Activated CD4-positive, alpha-beta T cell treated with anti-CD3 and anti-CD28 coated beads, Interleukin-2, amount 10 ng/mL, durations not matched to agents 7 days and 5 days (primary cell): ENCODE data around the gene FKBP5. TPM values are rescaled to one million over a fixed set of nuclear protein-coding genes. Genes with fewer than 3 reads are reported as not detected.

Experiments used
- CTCF ChIA-PET: fragments of 350-600 bp; sonication (Branson Sonifier 250); formaldehyde crosslinking; loops from one replicate; lab custom pipeline; 2021; ENCODE audit warnings: antibody characterized with exemption; lab: Charles Lee
- POLR2A ChIA-PET: fragments of 350-600 bp; sonication (Branson Sonifier 250); formaldehyde crosslinking; loops from one replicate; lab custom pipeline; 2021; ENCODE audit warnings: antibody characterized with exemption; lab: Charles Lee
- DNase-seq: peaks from one replicate; pipeline ENCODE4 v3.0.0-alpha.2; 2020
- H3K27ac Mint-ChIP-seq: one replicate; pipeline ENCODE4 v1.8.0; 2021; ENCODE audit warnings: mild to moderate bottlenecking, moderate library complexity, mixed read lengths
- H3K27me3 Mint-ChIP-seq: one replicate; pipeline ENCODE4 v1.8.0; 2021; ENCODE audit warnings: mixed read lengths
- H3K36me3 Mint-ChIP-seq: one replicate; pipeline ENCODE4 v1.8.0; 2021; ENCODE audit warnings: low read depth, mixed read lengths
- H3K4me1 Mint-ChIP-seq: one replicate; pipeline ENCODE4 v1.8.0; 2021; ENCODE audit warnings: mixed read lengths
- H3K4me3 Mint-ChIP-seq: one replicate; pipeline ENCODE4 v1.8.0; 2021; ENCODE audit warnings: mild to moderate bottlenecking, moderate library complexity, mixed read lengths
- H3K9me3 Mint-ChIP-seq: one replicate; pipeline ENCODE4 v1.8.0; 2021; ENCODE audit warnings: mixed read lengths
- total RNA-seq, 2 experiments: library from RNA; stranded (reverse); gene quantifications; one replicate each; pipeline ENCODE4 v1.2.3, GENCODE V29; 2021

The FKBP5 gene
- total RNA-seq, 2 experiments from 2014 or later, result 94.2 to 100 TPM

- POLR2A ChIA-PET, result no interaction called here
- no peaks in the 10 kb centered on the region for H3K27me3 Mint-ChIP-seq
- H3K27ac Mint-ChIP-seq, result peak overlapping the region; percentile 80
- peaks cover 85% of the 10 kb centered on the region for H3K36me3 Mint-ChIP-seq
- H3K9me3 Mint-ChIP-seq, result peaks cover 4% of the 10 kb centered on the region
- CTCF ChIA-PET, result interaction anchor here (0.5 to 0.9 kb wide), 2 partner anchors 12 to 32 kb away, joined by 3 to 4 read pairs; no protein-coding TSS in a partner anchor
- H3K4me1 Mint-ChIP-seq, result peaks cover 42% of the 10 kb centered on the region
- H3K4me3 Mint-ChIP-seq, result peak overlapping the region; percentile 24
- peak; percentile 48 for DNase-seq
These were observed 77.5 kb downstream of the FKBP5 start for GRCh38 chr6:35611240-35611639.

GRCh38 chr6:35610830-35611229 lies 77.9 kb downstream of the FKBP5 start:
- POLR2A ChIA-PET, result no interaction called here
- Mint-ChIP-seq H3K27me3 (no peaks in the 10 kb centered on the region), H3K4me3 (no peak overlapping the region), H3K4me1 (peaks cover 46% of the 10 kb centered on the region), H3K9me3 (peaks cover 4% of the 10 kb centered on the region), H3K27ac (peak overlapping the region; percentile 80), H3K36me3 (peaks cover 89% of the 10 kb centered on the region)
- CTCF ChIA-PET, result interaction anchor here (0.8 kb wide), 1 partner anchor 126 kb away, joined by 4 read pairs; the partner anchor contains the start of gene ARMC12
- DNase-seq, result no peak

- no peak overlapping the region for H3K27ac Mint-ChIP-seq
- POLR2A ChIA-PET, result no interaction called here
These were observed 79.1 kb downstream of the FKBP5 start for GRCh38 chr6:35609588-35609987.

GRCh38 chr6:35607517-35608233 lies 81.0 kb downstream of the FKBP5 start:
- ChIA-PET CTCF (interaction anchor here (1.4 to 1.9 kb wide), 2 partner anchors 11 to 17 kb away, joined by 3 to 5 read pairs; no protein-coding TSS in a partner anchor), POLR2A (no interaction called here)
- peaks cover 1% of the 10 kb centered on the region for H3K9me3 Mint-ChIP-seq
- DNase-seq, result no peak
- peak overlapping the region; percentile 55 for H3K27ac Mint-ChIP-seq
- H3K4me3 Mint-ChIP-seq, result no peak overlapping the region
- H3K27me3 Mint-ChIP-seq, result no peaks in the 10 kb centered on the region
- peaks cover 76% of the 10 kb centered on the region for H3K36me3 Mint-ChIP-seq
- H3K4me1 Mint-ChIP-seq, result peaks cover 62% of the 10 kb centered on the region

More at GRCh38 chr6:35609588-35609987, 79.1 kb downstream of the FKBP5 start:
- DNase-seq, result no peak
- Mint-ChIP-seq H3K4me3 (no peak overlapping the region), H3K27me3 (no peaks in the 10 kb centered on the region), H3K36me3 (peaks cover 83% of the 10 kb centered on the region), H3K9me3 (peaks cover 4% of the 10 kb centered on the region), H3K4me1 (peaks cover 50% of the 10 kb centered on the region)
- CTCF ChIA-PET, result interaction anchor here (1.9 kb wide), 1 partner anchor 9 kb away, joined by 5 read pairs; no protein-coding TSS in a partner anchor

GRCh38 chr6:35605600-35605999 lies 83.1 kb downstream of the FKBP5 start:
- no peak for DNase-seq
- POLR2A ChIA-PET, result no interaction called here
- no peak overlapping the region for H3K4me3 Mint-ChIP-seq
- CTCF ChIA-PET, result interaction anchor here (0.6 to 2.3 kb wide), 5 partner anchors 11 to 490 kb away, joined by 3 to 8 read pairs (median 4); no protein-coding TSS in a partner anchor
- H3K9me3 Mint-ChIP-seq, result no peaks in the 10 kb centered on the region
- peaks cover 55% of the 10 kb centered on the region for H3K36me3 Mint-ChIP-seq
- H3K27ac Mint-ChIP-seq, result no peak overlapping the region
- no peaks in the 10 kb centered on the region for H3K27me3 Mint-ChIP-seq
- H3K4me1 Mint-ChIP-seq, result peaks cover 61% of the 10 kb centered on the region

GRCh38 chr6:35603326-35604202 lies 85.2 kb downstream of the FKBP5 start:
- Mint-ChIP-seq H3K9me3 (no peaks in the 10 kb centered on the region), H3K27ac (peak overlapping the region; percentile 94), H3K4me3 (peak overlapping the region; percentile 69), H3K36me3 (peaks cover 50% of the 10 kb centered on the region), H3K27me3 (no peaks in the 10 kb centered on the region), H3K4me1 (peaks cover 66% of the 10 kb centered on the region)
- ChIA-PET POLR2A (no interaction called here), CTCF (interaction anchor here (0.6 to 1.4 kb wide), 14 partner anchors 8 to 1382 kb away, joined by 3 to 5 read pairs (median 3); no protein-coding TSS in a partner anchor)
- DNase-seq, result no peak

DNA sequence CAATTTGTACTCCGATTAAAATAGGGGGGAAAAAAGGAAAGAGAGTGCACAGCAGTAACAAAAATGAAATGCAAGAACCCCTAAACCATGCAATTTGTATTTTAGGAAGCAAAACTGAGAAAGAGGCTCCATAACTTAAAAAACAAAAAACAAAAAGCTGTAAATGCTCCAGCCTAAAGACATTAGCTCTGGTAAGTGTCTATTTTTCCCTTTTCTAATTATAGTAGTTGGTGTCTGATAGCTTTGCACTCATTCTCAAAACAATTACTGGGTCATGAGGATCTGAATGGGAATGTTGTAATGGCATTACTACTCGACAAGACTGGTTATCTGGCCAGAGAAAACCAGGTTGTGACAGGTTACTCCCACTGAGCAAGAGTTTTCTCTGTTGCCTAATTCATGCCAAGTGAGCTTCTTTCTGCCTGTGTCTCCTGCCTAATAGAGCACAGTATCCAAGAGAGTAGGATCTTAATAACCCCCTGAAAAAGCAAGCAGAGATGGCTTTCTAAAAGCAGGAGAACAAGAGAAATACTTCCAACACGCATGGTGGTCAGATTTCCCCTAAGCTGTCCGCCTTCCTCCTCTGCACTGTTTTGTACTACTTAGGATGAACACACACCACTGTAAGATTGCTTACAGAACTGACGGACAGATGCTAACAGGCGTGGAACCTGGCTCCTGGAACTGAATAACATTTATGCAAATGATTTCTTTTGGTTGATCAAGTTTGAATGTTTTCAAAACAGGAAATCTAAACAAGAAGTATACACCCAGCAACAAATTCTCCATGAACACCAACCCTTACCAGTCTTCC lies 86.4 kb downstream of the FKBP5 start:
- Mint-ChIP-seq H3K4me3 (peak overlapping the region; percentile 69), H3K4me1 (peaks cover 68% of the 10 kb centered on the region), H3K36me3 (peaks cover 40% of the 10 kb centered on the region), H3K27me3 (no peaks in the 10 kb centered on the region), H3K9me3 (no peaks in the 10 kb centered on the region), H3K27ac (peak overlapping the region; percentile 94)
- ChIA-PET POLR2A (interaction anchor here (0.7 to 0.9 kb wide), 2 partner anchors 11 to 76 kb away, joined by 3 read pairs; no protein-coding TSS in a partner anchor), CTCF (interaction anchor here (0.6 to 3.0 kb wide), 13 partner anchors 8 to 134 kb away, joined by 3 to 16 read pairs (median 4); partner anchors contain the start of gene ARMC12)
- DNase-seq, result peak; percentile 37

DNA sequence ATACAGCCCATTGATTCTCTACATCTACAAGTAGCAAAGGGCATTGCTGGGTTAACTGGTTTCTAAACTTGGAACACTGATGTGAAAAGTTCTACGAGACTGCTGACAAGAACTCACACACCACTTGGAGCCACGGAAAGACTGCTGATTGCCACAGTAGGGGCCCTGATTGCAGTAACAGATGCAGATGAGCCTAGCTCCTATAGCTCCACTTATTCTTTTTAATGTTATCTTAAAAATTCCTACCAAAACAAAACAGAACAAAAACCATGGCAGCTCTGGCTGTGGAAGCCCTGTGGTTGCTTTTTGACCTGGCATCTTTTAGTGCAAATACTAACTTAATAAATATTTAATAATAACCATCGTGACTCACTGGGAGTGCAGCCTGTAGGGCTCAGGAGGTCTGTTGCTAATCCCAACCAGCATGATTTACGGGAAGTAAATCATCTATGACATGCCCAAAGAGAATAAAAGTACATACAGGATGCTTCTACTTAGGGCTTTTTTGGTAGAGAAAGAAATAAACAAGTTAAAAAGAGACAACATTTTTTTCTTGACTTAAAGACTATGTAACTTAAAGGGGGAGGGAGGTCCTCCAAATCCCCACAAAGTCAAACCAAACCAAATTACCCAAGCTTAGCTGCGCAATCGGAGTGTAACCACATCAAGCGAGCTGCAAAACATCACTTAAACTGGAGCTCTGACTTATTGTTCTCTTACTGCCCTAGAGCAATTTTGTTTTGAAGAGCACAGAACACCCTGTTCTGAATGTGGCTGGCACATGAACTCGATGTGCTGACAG lies 87.2 kb downstream of the FKBP5 start:
- CTCF ChIA-PET, result interaction anchor here (0.7 to 3.0 kb wide), 9 partner anchors 11 to 135 kb away, joined by 3 to 16 read pairs (median 4); partner anchors contain the start of gene ARMC12
- Mint-ChIP-seq H3K27ac (peak overlapping the region; percentile 94), H3K4me1 (peaks cover 71% of the 10 kb centered on the region), H3K36me3 (peaks cover 41% of the 10 kb centered on the region), H3K9me3 (no peaks in the 10 kb centered on the region), H3K27me3 (no peaks in the 10 kb centered on the region), H3K4me3 (peak overlapping the region; percentile 69)
- POLR2A ChIA-PET, result interaction anchor here (0.7 to 0.9 kb wide), 2 partner anchors 10 to 76 kb away, joined by 3 read pairs; no protein-coding TSS in a partner anchor
- peak; percentile 83 for DNase-seq

- no peak for DNase-seq
- H3K27ac Mint-ChIP-seq, result peak overlapping the region; percentile 94
- POLR2A ChIA-PET, result no interaction called here
- H3K36me3 Mint-ChIP-seq, result peaks cover 42% of the 10 kb centered on the region
- H3K27me3 Mint-ChIP-seq, result no peaks in the 10 kb centered on the region
- H3K9me3 Mint-ChIP-seq, result no peaks in the 10 kb centered on the region
- CTCF ChIA-PET, result interaction anchor here (1.5 to 3.0 kb wide), 5 partner anchors 10 to 136 kb away, joined by 3 to 16 read pairs (median 7); partner anchors contain the start of gene ARMC12
- H3K4me3 Mint-ChIP-seq, result peak overlapping the region; percentile 69
- peaks cover 71% of the 10 kb centered on the region for H3K4me1 Mint-ChIP-seq
These were observed 88.0 kb downstream of the FKBP5 start for GRCh38 chr6:35600659-35601125.

- peak overlapping the region; percentile 94 for H3K27ac Mint-ChIP-seq
- CTCF ChIA-PET, result interaction anchor here (1.5 to 3.0 kb wide), 3 partner anchors 9 to 137 kb away, joined by 3 to 16 read pairs (median 4); partner anchors contain the start of gene ARMC12
- peak overlapping the region; percentile 69 for H3K4me3 Mint-ChIP-seq
- no peaks in the 10 kb centered on the region for H3K9me3 Mint-ChIP-seq
- DNase-seq, result no peak
- peaks cover 44% of the 10 kb centered on the region for H3K36me3 Mint-ChIP-seq
- POLR2A ChIA-PET, result no interaction called here
- no peaks in the 10 kb centered on the region for H3K27me3 Mint-ChIP-seq
- peaks cover 74% of the 10 kb centered on the region for H3K4me1 Mint-ChIP-seq
These were observed 88.7 kb downstream of the FKBP5 start for GRCh38 chr6:35599761-35600658.
